BLaER1 (cell line): ENCODE data around the gene POLR2F.

ENCODE experiments used
- H3K27ac ChIP-seq: shearing (Covaris generic); formaldehyde crosslinking; 2 replicates; pipeline ENCODE4 v1.8.1; 2022
- H3K27me3 ChIP-seq: shearing (Covaris generic); formaldehyde crosslinking; 2 replicates; pipeline ENCODE4 v1.8.1; 2022
- H3K36me3 ChIP-seq: shearing (Covaris generic); formaldehyde crosslinking; 2 replicates; pipeline ENCODE4 v1.8.1; 2022
- H3K4me1 ChIP-seq: shearing (Covaris generic); formaldehyde crosslinking; 2 replicates; pipeline ENCODE4 v1.8.1; 2022
- H3K4me2 ChIP-seq: shearing (Covaris generic); formaldehyde crosslinking; 2 replicates; pipeline ENCODE4 v1.8.1; 2022
- H3K4me3 ChIP-seq: shearing (Covaris generic); formaldehyde crosslinking; 2 replicates; pipeline ENCODE4 v1.8.1; 2022
- H3K9ac ChIP-seq: shearing (Covaris generic); formaldehyde crosslinking; 2 replicates; pipeline ENCODE4 v1.8.1; 2022
- H3K9me3 ChIP-seq: shearing (Covaris generic); formaldehyde crosslinking; 2 replicates; pipeline ENCODE4 v1.8.1; 2022
- H4K20me1 ChIP-seq: shearing (Covaris generic); formaldehyde crosslinking; 2 replicates; pipeline ENCODE4 v1.8.1; 2022
- Cebpa-rat ChIP-seq: shearing (Covaris generic); IDR thresholded peaks from 2 replicates; pipeline ENCODE4 v1.8.1; 2022

Gene POLR2F

GRCh38 chr22:37979782-37980181 lies 26.3 kb downstream of the POLR2F start:
- peak overlapping the region; percentile 94 for H3K4me2 ChIP-seq
- H3K9me3 ChIP-seq = peaks cover 9% of the 10 kb centered on the region; the same call in 1 of the 2 replicates
- H3K27ac ChIP-seq = peak overlapping the region; percentile 75
- 0 out of 2 replicates have a peak overlapping the region, but pooled peaks have one; percentile 55 for H3K9ac ChIP-seq
- no peaks in the 10 kb centered on the region for H3K27me3 ChIP-seq
- H3K4me3 ChIP-seq = no peak overlapping the region
- H3K36me3 ChIP-seq = peaks cover 37% of the 10 kb centered on the region
- peaks cover 81% of the 10 kb centered on the region for H3K4me1 ChIP-seq
- TF ChIP-seq Cebpa-rat = no peak
- H4K20me1 ChIP-seq = no peaks in the 10 kb centered on the region

DNA sequence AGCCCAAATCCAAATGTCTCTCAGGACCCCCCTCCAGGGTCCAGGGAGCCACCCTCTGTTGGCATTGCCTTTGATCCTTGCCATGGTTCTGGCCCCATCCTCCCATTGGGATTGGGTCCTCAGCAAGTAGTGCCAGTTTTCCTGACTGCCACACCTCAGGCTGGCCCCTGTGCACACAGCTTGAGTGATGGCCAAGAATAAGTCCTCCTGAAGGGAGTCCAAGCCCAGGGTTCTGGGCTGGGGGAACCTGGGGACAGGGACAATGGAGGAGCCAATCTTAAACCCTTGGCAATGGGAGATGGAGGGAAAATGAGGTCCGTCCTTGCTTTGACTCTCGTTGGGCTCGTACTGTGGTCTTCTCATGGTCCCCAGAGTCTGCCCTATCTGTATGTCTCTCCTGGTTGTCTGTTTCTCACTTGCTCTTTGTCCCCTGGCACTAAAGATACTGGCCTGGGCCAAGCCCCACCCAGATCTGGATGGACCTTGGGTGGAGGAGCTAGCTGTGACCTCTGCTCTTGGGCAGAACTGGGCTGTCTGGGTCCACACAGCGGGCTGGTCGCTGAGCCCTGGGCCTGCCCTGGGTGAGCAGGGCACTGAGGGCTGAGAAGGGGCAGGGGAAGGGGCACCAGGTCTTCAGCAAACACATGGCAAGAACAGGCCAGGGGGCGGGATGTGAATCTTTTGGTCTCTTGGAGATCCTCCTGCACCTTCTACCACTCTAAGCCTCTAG lies 27.9 kb downstream of the POLR2F start:
- Histone ChIP-seq H3K4me1 (peaks cover 93% of the 10 kb centered on the region), H3K9me3 (peaks cover 9% of the 10 kb centered on the region; the same call in 1 of the 2 replicates), H3K27me3 (no peaks in the 10 kb centered on the region), H3K9ac (peak overlapping the region; percentile 1; the same call in 1 of the 2 replicates), H4K20me1 (no peaks in the 10 kb centered on the region), H3K4me2 (peak overlapping the region; percentile 94), H3K4me3 (peak overlapping the region; percentile 23; the same call in 1 of the 2 replicates), H3K27ac (peak overlapping the region; percentile 75), H3K36me3 (peaks cover 25% of the 10 kb centered on the region)
- no peak for TF ChIP-seq Cebpa-rat

DNA sequence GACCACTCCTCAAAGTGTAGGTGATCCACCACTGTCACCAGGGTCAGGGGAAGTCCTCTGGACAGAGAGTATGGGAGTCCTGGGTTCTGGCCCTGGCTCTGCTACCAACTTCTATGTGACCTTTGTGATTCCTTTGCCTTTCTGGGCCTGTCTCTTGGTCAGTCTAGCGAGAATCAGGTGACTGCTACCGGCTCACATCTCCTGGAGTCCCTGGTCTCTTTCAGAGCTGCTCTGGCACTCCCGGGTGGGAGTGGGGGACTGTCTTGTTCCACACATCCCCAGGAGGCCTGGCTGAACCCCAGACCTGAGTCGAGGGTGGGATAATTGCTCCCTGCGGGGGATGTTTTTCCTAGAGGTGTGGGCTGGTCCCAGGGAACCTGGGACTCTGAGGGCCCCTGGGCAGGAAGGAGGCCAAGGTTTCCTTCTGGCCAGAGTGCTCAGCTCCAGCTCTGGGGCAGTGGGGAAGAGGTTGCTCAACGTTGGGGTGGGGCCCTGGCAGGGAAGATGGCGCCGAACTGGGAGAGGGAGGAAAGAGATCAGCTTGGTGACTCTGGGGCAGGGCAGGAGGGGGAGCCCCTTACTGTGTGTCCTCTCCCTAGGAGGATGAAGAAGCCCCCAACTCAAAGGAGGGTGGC lies 28.8 kb downstream of the POLR2F start:
- Histone ChIP-seq H3K4me3 (no peak overlapping the region), H3K27ac (peak overlapping the region; percentile 75), H3K4me2 (peak overlapping the region; percentile 94), H4K20me1 (no peaks in the 10 kb centered on the region), H3K36me3 (peaks cover 25% of the 10 kb centered on the region), H3K27me3 (no peaks in the 10 kb centered on the region), H3K9me3 (peaks cover 9% of the 10 kb centered on the region; the same call in 1 of the 2 replicates), H3K9ac (peak overlapping the region; percentile 1; the same call in 1 of the 2 replicates), H3K4me1 (peaks cover 93% of the 10 kb centered on the region)
- no peak for TF ChIP-seq Cebpa-rat

GRCh38 chr22:37982938-37983859 lies 29.7 kb downstream of the POLR2F start:
- Histone ChIP-seq H3K4me2 (peak overlapping the region; percentile 94), H3K9me3 (peaks cover 9% of the 10 kb centered on the region; the same call in 1 of the 2 replicates), H3K36me3 (peaks cover 17% of the 10 kb centered on the region), H3K4me3 (no peak overlapping the region), H3K9ac (no peak overlapping the region), H4K20me1 (no peaks in the 10 kb centered on the region), H3K4me1 (peaks cover 89% of the 10 kb centered on the region), H3K27ac (peak overlapping the region; percentile 62), H3K27me3 (no peaks in the 10 kb centered on the region)
- TF ChIP-seq Cebpa-rat = no peak

DNA sequence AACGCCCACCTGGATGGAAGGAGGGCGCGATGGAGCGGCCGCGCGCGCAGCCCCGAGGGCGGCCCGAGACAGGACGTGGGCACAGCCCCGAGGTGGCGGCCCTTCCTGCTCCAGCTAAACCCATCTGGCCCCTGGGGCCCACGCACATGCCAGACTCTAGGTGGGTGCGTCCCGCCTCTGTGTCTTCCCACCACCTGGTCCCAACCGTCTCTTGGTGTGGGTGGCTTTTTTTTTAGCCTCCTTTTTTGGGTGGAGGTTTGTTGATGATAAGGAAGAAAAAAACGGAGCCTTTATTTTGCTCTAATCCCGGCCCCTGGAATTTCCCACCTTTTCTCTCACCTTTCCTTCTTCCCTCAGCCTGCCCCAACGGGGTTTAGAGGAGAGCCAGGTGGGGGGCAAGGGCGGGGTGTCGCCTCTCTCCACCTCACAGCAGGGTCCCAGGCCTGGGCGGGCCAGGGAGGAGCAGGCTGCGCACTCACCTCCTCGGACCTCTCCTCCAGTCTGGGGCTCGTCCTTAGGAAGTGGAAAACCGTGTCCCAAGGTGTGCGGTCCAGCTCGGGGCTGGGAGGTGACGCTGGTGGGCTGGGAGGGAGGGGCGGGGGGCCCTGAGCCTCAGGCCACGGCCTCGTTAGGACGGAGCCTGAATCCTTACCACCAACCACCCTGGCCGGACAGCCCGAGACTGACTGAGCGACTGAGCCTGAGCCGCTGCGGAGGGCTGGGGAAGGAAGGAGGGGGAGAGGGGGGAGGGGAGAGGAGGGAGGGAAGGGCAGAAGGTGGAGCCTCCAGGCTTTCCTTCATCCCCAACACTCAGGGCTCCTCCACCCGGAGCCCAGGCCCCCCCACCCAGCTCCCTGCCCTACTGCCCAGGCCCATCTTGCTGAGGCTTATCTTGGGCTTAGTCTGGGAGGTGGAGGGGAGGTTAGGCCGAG lies 30.6 kb downstream of the POLR2F start, which contains the start of gene SOX10:
Gene SOX10 (minus strand): TSS at position 696 of the 932 bp plus-strand sequence. CDS start 771 bp downstream, outside the sequence.
- H3K4me1 ChIP-seq = peaks cover 80% of the 10 kb centered on the region
- peaks cover 16% of the 10 kb centered on the region for H3K36me3 ChIP-seq
- H3K27me3 ChIP-seq = no peaks in the 10 kb centered on the region
- H3K4me2 ChIP-seq = peak within 1 kb of the TSS; percentile 94
- H3K9me3 ChIP-seq = peaks cover 9% of the 10 kb centered on the region; the same call in 1 of the 2 replicates
- H3K9ac ChIP-seq = 0 out of 2 replicates have a peak within 1 kb of the TSS, but pooled peaks have one; percentile 38
- no peaks in the 10 kb centered on the region for H4K20me1 ChIP-seq
- no peak within 1 kb of the TSS for H3K4me3 ChIP-seq
- peak within 1 kb of the TSS; percentile 63 for H3K27ac ChIP-seq
- TF ChIP-seq Cebpa-rat = no peak

DNA sequence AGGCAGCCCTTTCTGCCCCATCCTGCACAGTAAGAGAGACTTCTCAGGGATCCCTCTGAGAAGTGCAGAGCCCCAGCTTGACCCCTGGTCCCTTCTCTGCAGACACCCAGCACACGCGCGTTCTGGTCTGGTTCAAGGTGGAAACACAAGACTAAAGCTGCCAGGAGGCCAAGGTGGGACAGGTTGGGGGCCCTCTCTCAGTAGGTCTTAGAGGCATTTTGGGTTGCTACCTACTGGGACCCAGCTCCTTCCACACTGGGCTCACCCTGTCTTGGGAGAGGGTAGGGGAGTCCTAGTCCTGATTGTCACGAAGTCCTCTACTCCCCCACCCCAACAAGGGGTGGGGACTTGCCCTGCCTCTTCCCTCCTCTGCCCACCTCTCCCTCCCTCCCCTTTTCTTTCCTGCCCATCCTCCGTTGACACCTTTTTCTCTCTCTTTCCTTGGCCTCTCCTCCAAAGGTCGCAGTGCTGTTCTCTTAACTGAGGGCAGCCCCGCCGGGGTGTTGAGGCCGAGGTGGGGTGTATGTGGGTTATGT lies 31.6 kb downstream of the POLR2F start:
- Histone ChIP-seq H4K20me1 (no peaks in the 10 kb centered on the region), H3K4me2 (peak overlapping the region; percentile 67), H3K36me3 (peaks cover 16% of the 10 kb centered on the region), H3K4me1 (peaks cover 70% of the 10 kb centered on the region), H3K9me3 (peaks cover 9% of the 10 kb centered on the region; the same call in 1 of the 2 replicates), H3K27me3 (no peaks in the 10 kb centered on the region), H3K9ac (no peak overlapping the region), H3K27ac (peak overlapping the region; percentile 63; the same call in 1 of the 2 replicates), H3K4me3 (no peak overlapping the region)
- TF ChIP-seq Cebpa-rat = no peak

- Histone ChIP-seq H3K27ac (peak overlapping the region; percentile 70), H3K4me1 (peaks cover 63% of the 10 kb centered on the region), H3K4me3 (no peak overlapping the region), H3K27me3 (no peaks in the 10 kb centered on the region), H3K4me2 (peak overlapping the region; percentile 67), H3K9me3 (peaks cover 9% of the 10 kb centered on the region; the same call in 1 of the 2 replicates), H3K9ac (0 out of 2 replicates have a peak overlapping the region, but pooled peaks have one; percentile 29), H3K36me3 (peaks cover 16% of the 10 kb centered on the region), H4K20me1 (no peaks in the 10 kb centered on the region)
- no peak for TF ChIP-seq Cebpa-rat
Measured at GRCh38 chr22:37985751-37986281, 32.3 kb downstream of the POLR2F start.

GRCh38 chr22:37986371-37986770 lies 32.9 kb downstream of the POLR2F start:
- Histone ChIP-seq H4K20me1 (no peaks in the 10 kb centered on the region), H3K4me1 (peaks cover 57% of the 10 kb centered on the region), H3K9ac (0 out of 2 replicates have a peak overlapping the region, but pooled peaks have one; percentile 29), H3K9me3 (peaks cover 9% of the 10 kb centered on the region; the same call in 1 of the 2 replicates), H3K4me3 (no peak overlapping the region), H3K4me2 (peak overlapping the region; percentile 67), H3K27me3 (no peaks in the 10 kb centered on the region), H3K36me3 (peaks cover 16% of the 10 kb centered on the region), H3K27ac (peak overlapping the region; percentile 70)
- no peak for TF ChIP-seq Cebpa-rat
